Stimulated activated naive CD8-positive, alpha-beta T cell treated with anti-CD3 and anti-CD28 coated beads, Interleukin-15, Interleukin-2, amounts not matched to agents 100 ng/mL and 50 ng/mL, for 24 hours (primary cell): ENCODE results near the gene ALPI.
"Not testable (repeated sequence)": the region's sequence is repeated elsewhere in the genome, so short reads cannot be mapped to it uniquely, and the experiment has no call there.

Experiments used
- H3K27ac Mint-ChIP-seq: one replicate; pipeline ENCODE4 v1.8.0; 2021; ENCODE audit warnings: mild to moderate bottlenecking, mixed read lengths
- H3K27me3 Mint-ChIP-seq: one replicate; pipeline ENCODE4 v1.8.0; 2021; ENCODE audit warnings: mixed read lengths
- H3K36me3 Mint-ChIP-seq: one replicate; pipeline ENCODE4 v1.8.0; 2021; ENCODE audit warnings: low read depth, mixed read lengths
- H3K4me1 Mint-ChIP-seq: one replicate; pipeline ENCODE4 v1.8.0; 2021; ENCODE audit warnings: low read depth, mixed read lengths
- H3K4me3 Mint-ChIP-seq: one replicate; pipeline ENCODE4 v1.8.0; 2021; ENCODE audit warnings: mild to moderate bottlenecking, mixed read lengths
- H3K9me3 Mint-ChIP-seq: one replicate; pipeline ENCODE4 v1.8.0; 2021; ENCODE audit warnings: mixed read lengths

The ALPI gene

GRCh38 chr2:232455426-232456255, at the start of gene ALPI:
Gene ALPI, plus strand, starts transcription at chr2:232456153. Its CDS starts 47 bp downstream, at chr2:232456200.
- Mint-ChIP-seq H3K4me1 (no peaks in the 10 kb centered on the region), H3K9me3 (no peaks in the 10 kb centered on the region), H3K36me3 (no peaks in the 10 kb centered on the region), H3K27me3 (peaks cover 10% of the 10 kb centered on the region), H3K27ac (no peak within 1 kb of the TSS), H3K4me3 (no peak within 1 kb of the TSS)

- Mint-ChIP-seq H3K4me3 (no peak within 1 kb of the TSS), H3K4me1 (no peaks in the 10 kb centered on the region), H3K27ac (no peak within 1 kb of the TSS), H3K27me3 (peaks cover 4% of the 10 kb centered on the region), H3K9me3 (no peaks in the 10 kb centered on the region), H3K36me3 (no peaks in the 10 kb centered on the region)
These were observed 49.2 kb upstream of the ALPI start, which contains the start of gene ALPG for GRCh38 chr2:232406556-232407310. Gene ALPG, plus strand, starts transcription at chr2:232406844. Its CDS starts 51 bp downstream, at chr2:232406895.

- H3K4me1 Mint-ChIP-seq, H3K36me3 Mint-ChIP-seq, H3K9me3 Mint-ChIP-seq, H3K4me3 Mint-ChIP-seq, H3K27me3 Mint-ChIP-seq, H3K27ac Mint-ChIP-seq: not testable (repeated sequence)
These were observed 48.4 kb upstream of the ALPI start for GRCh38 chr2:232407428-232408150.

GRCh38 chr2:232408269-232408668, 47.7 kb upstream of the ALPI start:
- H3K27ac Mint-ChIP-seq, H3K4me3 Mint-ChIP-seq, H3K9me3 Mint-ChIP-seq, H3K36me3 Mint-ChIP-seq: not testable (repeated sequence)
- Mint-ChIP-seq H3K4me1 (peaks cover 11% of the 10 kb centered on the region), H3K27me3 (peaks cover 13% of the 10 kb centered on the region)

GRCh38 chr2:232409617-232410016, 46.3 kb upstream of the ALPI start:
- H3K27me3 Mint-ChIP-seq, result peaks cover 24% of the 10 kb centered on the region
- H3K4me1 Mint-ChIP-seq, result peaks cover 15% of the 10 kb centered on the region
- H3K36me3 Mint-ChIP-seq, H3K9me3 Mint-ChIP-seq, H3K4me3 Mint-ChIP-seq, H3K27ac Mint-ChIP-seq: not testable (repeated sequence)

- H3K27ac Mint-ChIP-seq, result no peak overlapping the region
- H3K36me3 Mint-ChIP-seq, result no peaks in the 10 kb centered on the region
- H3K4me3 Mint-ChIP-seq, result no peak overlapping the region
- peaks cover 25% of the 10 kb centered on the region for H3K27me3 Mint-ChIP-seq
- H3K9me3 Mint-ChIP-seq, result no peaks in the 10 kb centered on the region
- peaks cover 15% of the 10 kb centered on the region for H3K4me1 Mint-ChIP-seq
These were observed 45.6 kb upstream of the ALPI start for GRCh38 chr2:232410238-232410900.

GRCh38 chr2:232411901-232412629, 43.9 kb upstream of the ALPI start:
- Mint-ChIP-seq H3K36me3 (no peaks in the 10 kb centered on the region), H3K4me1 (peaks cover 15% of the 10 kb centered on the region), H3K9me3 (no peaks in the 10 kb centered on the region), H3K27ac (no peak overlapping the region), H3K27me3 (peaks cover 31% of the 10 kb centered on the region), H3K4me3 (no peak overlapping the region)

- Mint-ChIP-seq H3K4me1 (peaks cover 15% of the 10 kb centered on the region), H3K36me3 (no peaks in the 10 kb centered on the region), H3K9me3 (no peaks in the 10 kb centered on the region), H3K27me3 (peaks cover 32% of the 10 kb centered on the region), H3K4me3 (no peak overlapping the region), H3K27ac (no peak overlapping the region)
These were observed 43.0 kb upstream of the ALPI start for GRCh38 chr2:232412986-232413385.

GRCh38 chr2:232415138-232415690, 40.7 kb upstream of the ALPI start:
- Mint-ChIP-seq H3K36me3 (no peaks in the 10 kb centered on the region), H3K27ac (no peak overlapping the region), H3K4me3 (no peak overlapping the region), H3K4me1 (peaks cover 26% of the 10 kb centered on the region), H3K9me3 (no peaks in the 10 kb centered on the region), H3K27me3 (peaks cover 48% of the 10 kb centered on the region)

- Mint-ChIP-seq H3K36me3 (no peaks in the 10 kb centered on the region), H3K27me3 (peaks cover 51% of the 10 kb centered on the region), H3K9me3 (no peaks in the 10 kb centered on the region), H3K27ac (no peak overlapping the region), H3K4me3 (no peak overlapping the region), H3K4me1 (peaks cover 28% of the 10 kb centered on the region)
These were observed 40.0 kb upstream of the ALPI start for GRCh38 chr2:232415736-232416520.

- no peak overlapping the region for H3K4me3 Mint-ChIP-seq
- no peaks in the 10 kb centered on the region for H3K9me3 Mint-ChIP-seq
- H3K27me3 Mint-ChIP-seq, result peaks cover 53% of the 10 kb centered on the region
- no peak overlapping the region for H3K27ac Mint-ChIP-seq
- H3K4me1 Mint-ChIP-seq, result peaks cover 28% of the 10 kb centered on the region
- H3K36me3 Mint-ChIP-seq, result no peaks in the 10 kb centered on the region
These were observed 39.2 kb upstream of the ALPI start for GRCh38 chr2:232416521-232417470.

GRCh38 chr2:232417489-232417888, 38.5 kb upstream of the ALPI start:
- no peak overlapping the region for H3K4me3 Mint-ChIP-seq
- no peak overlapping the region for H3K27ac Mint-ChIP-seq
- peaks cover 57% of the 10 kb centered on the region for H3K27me3 Mint-ChIP-seq
- no peaks in the 10 kb centered on the region for H3K36me3 Mint-ChIP-seq
- H3K9me3 Mint-ChIP-seq, result peaks cover under 1% of the 10 kb centered on the region
- peaks cover 26% of the 10 kb centered on the region for H3K4me1 Mint-ChIP-seq
